Tibial nerve (tissue), 4 donors: ENCODE results near the gene TFPT. TPM values are rescaled to one million over a fixed set of nuclear protein-coding genes. Genes with fewer than 3 reads are reported as not detected.

Experiments used
- DNase-seq, 2 donors: peaks; one replicate each; pipeline ENCODE4 v3.0.0-alpha.2; 2019; ENCODE audit warnings: low spot score in 2 of 2
- H3K27ac ChIP-seq, 4 donors: fragments of 200-600 bp; sonication (generic) in 3 of 4; one replicate each; pipeline ENCODE4 v1.5.1; 2017 to 2019; ENCODE audit warnings: mild to moderate bottlenecking in 1 of 4
- H3K27me3 ChIP-seq, 2 donors: fragments of 200-600 bp; sonication (generic) in 1 of 2; one replicate each; pipeline versions ENCODE4 v1.5.1 to v1.6.0; 2017 to 2019
- H3K36me3 ChIP-seq, 3 donors: fragments of 200-600 bp; sonication (generic); one replicate each; pipeline ENCODE4 v1.5.1; 2018 to 2019
- H3K4me1 ChIP-seq, 4 donors: fragments of 200-600 bp; sonication (generic) in 3 of 4; one replicate each; pipeline ENCODE4 v1.5.1; 2017 to 2019
- H3K4me3 ChIP-seq, 4 donors: fragments of 200-600 bp; sonication (generic) in 3 of 4; one replicate each; pipeline ENCODE4 v1.5.1; 2017 to 2019; ENCODE audit warnings: mild to moderate bottlenecking in 1 of 4, moderate library complexity in 1 of 4
- H3K9me3 ChIP-seq, 4 donors: fragments of 200-600 bp; sonication (generic) in 3 of 4; one replicate each; pipeline ENCODE4 v1.5.1; 2017 to 2019
- EP300 ChIP-seq, 2 donors: sonication (generic); formaldehyde crosslinking; IDR thresholded peaks; one replicate each; pipeline ENCODE4 v1.6.1; 2017; ENCODE audit warnings: antibody characterized with exemption in 2 of 2, mild to moderate bottlenecking in 1 of 2
- POLR2A ChIP-seq, 2 donors: fragments of 450-650 bp; IDR thresholded peaks; one replicate each; pipeline ENCODE4 v1.6.1; 2017; ENCODE audit warnings: antibody characterized with exemption in 2 of 2, mild to moderate bottlenecking in 2 of 2, moderate library complexity in 2 of 2
- WGBS, 2 donors: methylation state at CpG; one replicate each; pipeline ENCODE4 v1.1.5; 2018; 5-methylcytosine and 5-hydroxymethylcytosine counted together
- total RNA-seq, 4 donors: library from RNA; depleted of rRNA; stranded (reverse); fragments of >200 nt; gene quantifications; one replicate each; pipeline ENCODE4 v1.1.0, GENCODE V29; 2016
- TF ChIP-seq, protein P1 (sequence below), 5 experiments: fragments of 200-600 bp in 3 of 5; fragments of 450-650 bp in 2 of 5; sonication (generic) in 3 of 5; IDR thresholded peaks; one replicate each; pipeline ENCODE4 v1.5.1; 2016 to 2019; ENCODE audit warnings: antibody characterized with exemption in 5 of 5, mild to moderate bottlenecking in 3 of 5, moderate library complexity in 2 of 5

The TFPT gene
- total RNA-seq, 4 donors from 2014 or later = 9.6 to 19.0 (median 13.5) TPM

GRCh38 chr19:54136864-54137698 is 21.6 kb upstream of the TFPT start:
- Histone ChIP-seq H3K36me3 (peaks cover 0 to 26% (median 0%) of the 10 kb centered on the region in 3 donors), H3K9me3 (no peaks in the 10 kb centered on the region), H3K27ac (peak overlapping the region; percentile 92 to 97 (median 96)), H3K4me3 (peak overlapping the region; percentile 28 to 98 (median 91)), H3K4me1 (peaks cover 0 to 48% (median 31%) of the 10 kb centered on the region in 4 donors), H3K27me3 (no peaks in the 10 kb centered on the region)
- TF ChIP-seq, protein P1, sequence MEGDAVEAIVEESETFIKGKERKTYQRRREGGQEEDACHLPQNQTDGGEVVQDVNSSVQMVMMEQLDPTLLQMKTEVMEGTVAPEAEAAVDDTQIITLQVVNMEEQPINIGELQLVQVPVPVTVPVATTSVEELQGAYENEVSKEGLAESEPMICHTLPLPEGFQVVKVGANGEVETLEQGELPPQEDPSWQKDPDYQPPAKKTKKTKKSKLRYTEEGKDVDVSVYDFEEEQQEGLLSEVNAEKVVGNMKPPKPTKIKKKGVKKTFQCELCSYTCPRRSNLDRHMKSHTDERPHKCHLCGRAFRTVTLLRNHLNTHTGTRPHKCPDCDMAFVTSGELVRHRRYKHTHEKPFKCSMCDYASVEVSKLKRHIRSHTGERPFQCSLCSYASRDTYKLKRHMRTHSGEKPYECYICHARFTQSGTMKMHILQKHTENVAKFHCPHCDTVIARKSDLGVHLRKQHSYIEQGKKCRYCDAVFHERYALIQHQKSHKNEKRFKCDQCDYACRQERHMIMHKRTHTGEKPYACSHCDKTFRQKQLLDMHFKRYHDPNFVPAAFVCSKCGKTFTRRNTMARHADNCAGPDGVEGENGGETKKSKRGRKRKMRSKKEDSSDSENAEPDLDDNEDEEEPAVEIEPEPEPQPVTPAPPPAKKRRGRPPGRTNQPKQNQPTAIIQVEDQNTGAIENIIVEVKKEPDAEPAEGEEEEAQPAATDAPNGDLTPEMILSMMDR (IDR thresholded peaks at IDR 0.05) = peak in 1 of 5 experiments; percentile 58
- peak in 1 of 2 donors; percentile 42 for TF ChIP-seq EP300 (IDR thresholded peaks at IDR 0.05)
- TF ChIP-seq POLR2A (IDR thresholded peaks at IDR 0.05) = peak in 1 of 2 donors; percentile 44
- DNase-seq = peak; percentile 97 to 99
- 0% methylated on average over 42 to 46 of the region's 46 CpGs for WGBS, 2 donors

DNA sequence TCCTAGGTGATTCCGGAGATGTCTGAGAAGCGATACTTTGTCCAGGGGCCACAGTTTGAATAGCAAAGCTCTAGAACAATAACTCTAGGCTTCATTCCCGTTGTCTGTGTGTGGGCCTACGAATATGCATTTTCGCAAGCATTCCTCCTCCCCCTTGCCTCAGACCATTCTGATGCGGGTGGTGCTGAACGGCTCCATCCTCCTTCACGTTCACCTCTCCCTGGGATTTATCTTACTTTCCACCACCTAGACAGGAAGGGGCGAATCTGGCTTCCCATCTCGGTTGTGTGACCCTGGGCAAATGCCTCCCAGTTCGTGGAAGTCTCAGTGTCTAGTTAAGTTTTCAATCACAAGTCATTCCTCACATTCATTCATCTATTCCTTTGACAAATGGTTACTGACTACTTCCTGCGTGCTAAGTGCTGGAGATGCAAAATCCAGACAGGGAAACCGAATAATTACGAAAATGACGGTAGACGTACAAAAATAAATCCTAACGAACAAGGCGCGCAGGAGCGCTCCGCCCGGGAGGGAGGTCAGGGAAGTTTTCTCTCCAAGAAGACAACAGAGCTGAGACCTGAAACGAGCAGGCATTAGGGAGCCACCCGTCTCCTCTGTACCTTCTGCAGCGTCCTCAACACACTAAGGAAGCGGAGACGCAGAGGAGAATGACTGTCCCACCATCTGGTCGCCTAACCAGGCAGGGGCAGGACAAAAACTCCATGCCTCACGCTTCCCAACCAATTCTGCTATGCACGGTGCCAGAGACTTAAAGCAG is 20.8 kb upstream of the TFPT start:
- Histone ChIP-seq H3K27ac (peak overlapping the region; percentile 27 to 78 (median 52)), H3K9me3 (no peaks in the 10 kb centered on the region), H3K4me1 (peaks cover 0 to 43% (median 31%) of the 10 kb centered on the region in 4 donors), H3K36me3 (peaks cover 0 to 34% (median 0%) of the 10 kb centered on the region in 3 donors), H3K4me3 (peak overlapping the region; percentile 22 to 51 (median 34)), H3K27me3 (no peaks in the 10 kb centered on the region)
- TF ChIP-seq, protein P1 (IDR thresholded peaks at IDR 0.05) = no peak
- TF ChIP-seq EP300 (IDR thresholded peaks at IDR 0.05) (no peak), POLR2A (IDR thresholded peaks at IDR 0.05) (no peak)
- WGBS, 2 donors = 3% methylated on average over 30 of the region's 30 CpGs
- no peak for DNase-seq

DNA sequence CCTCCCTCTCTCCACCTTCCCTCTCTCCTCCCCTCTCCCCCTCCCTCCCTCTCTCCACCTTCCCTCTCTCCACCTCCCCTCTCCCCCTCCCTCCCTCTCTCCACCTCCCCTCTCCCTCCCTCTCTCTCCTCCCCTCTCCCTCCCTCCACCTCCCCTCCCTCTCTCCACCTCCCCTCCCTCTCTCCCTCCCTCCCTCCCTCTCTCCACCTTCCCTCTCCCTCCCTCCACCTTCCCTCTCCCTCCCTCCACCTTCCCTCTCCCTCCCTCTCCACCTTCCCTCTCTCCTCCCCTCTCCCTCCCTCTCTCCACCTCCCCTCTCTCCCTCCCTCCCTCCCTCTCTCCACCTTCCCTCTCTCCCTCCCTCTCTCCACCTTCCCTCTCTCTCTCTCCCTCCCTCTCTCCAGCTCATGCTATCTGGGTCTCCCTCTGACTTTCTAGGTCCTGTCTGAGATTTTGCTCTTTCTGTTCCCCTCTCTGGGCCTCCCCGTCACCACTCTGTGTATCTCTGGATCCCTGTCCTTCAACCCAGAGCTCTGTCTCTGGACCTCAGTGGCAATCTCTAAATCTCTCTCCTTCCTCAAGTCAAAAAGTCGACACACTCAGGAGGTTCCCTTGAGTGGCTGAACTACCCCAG is 18.6 kb upstream of the TFPT start:
- DNase-seq = no peak
- H3K27me3 ChIP-seq = no peaks in the 10 kb centered on the region
- no peaks in the 10 kb centered on the region for H3K9me3 ChIP-seq
- no peak overlapping the region for H3K4me3 ChIP-seq
- 57 to 71% methylated on average over 2 of the region's 2 CpGs for WGBS, 2 donors
- peaks cover 0 to 44% (median 7%) of the 10 kb centered on the region in 3 donors for H3K36me3 ChIP-seq
- H3K27ac ChIP-seq = no peak overlapping the region
- TF ChIP-seq, protein P1 (IDR thresholded peaks at IDR 0.05) = no peak
- TF ChIP-seq EP300 (IDR thresholded peaks at IDR 0.05) (no peak), POLR2A (IDR thresholded peaks at IDR 0.05) (no peak)
- peaks cover 0 to 21% (median 18%) of the 10 kb centered on the region in 4 donors for H3K4me1 ChIP-seq

DNA sequence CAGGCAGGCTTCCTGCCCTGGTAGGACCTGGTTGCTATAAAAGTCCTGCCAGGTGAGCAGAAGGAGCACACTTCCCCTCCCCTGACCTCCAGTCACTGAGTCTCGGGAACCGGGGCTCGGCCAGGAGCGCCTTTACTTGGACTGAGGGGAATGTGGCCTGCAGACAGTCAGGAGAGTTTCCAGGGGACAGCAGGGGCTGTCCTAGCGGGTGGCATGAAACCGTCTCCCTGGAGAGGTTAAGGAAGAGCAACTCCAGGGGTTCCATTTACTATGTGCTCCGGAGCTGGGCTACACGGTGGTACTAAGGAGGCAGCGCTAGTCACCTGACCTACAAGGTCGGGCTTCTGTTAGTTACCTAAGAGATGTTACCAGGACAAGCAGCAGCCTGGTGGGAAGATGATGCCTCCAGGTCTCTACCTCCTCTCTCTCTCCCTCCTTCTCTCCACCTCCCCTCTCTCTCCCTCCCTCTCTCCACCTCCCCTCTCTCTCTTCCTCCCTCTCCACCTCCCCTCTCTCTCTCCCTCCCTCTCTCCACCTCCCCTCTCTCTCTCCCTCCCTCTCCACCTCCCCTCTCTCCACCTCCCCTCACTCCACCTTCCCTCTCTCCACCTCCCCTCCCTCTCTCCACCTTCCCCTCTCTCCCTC is 18.0 kb upstream of the TFPT start:
- Histone ChIP-seq H3K9me3 (no peaks in the 10 kb centered on the region), H3K4me1 (peaks cover 0 to 15% (median 12%) of the 10 kb centered on the region in 4 donors), H3K27me3 (no peaks in the 10 kb centered on the region), H3K4me3 (no peak overlapping the region), H3K27ac (no peak overlapping the region), H3K36me3 (peaks cover 0 to 50% (median 13%) of the 10 kb centered on the region in 3 donors)
- TF ChIP-seq, protein P1 (IDR thresholded peaks at IDR 0.05) = no peak
- TF ChIP-seq EP300 (IDR thresholded peaks at IDR 0.05) = no peak
- TF ChIP-seq POLR2A (IDR thresholded peaks at IDR 0.05) = no peak
- no peak for DNase-seq
- 73 to 79% methylated on average over 10 of the region's 10 CpGs for WGBS, 2 donors
